HepG2 (cell line): ENCODE results near the gene RFPL4AL1. TPM values are rescaled to one million over a fixed set of nuclear protein-coding genes. Genes with fewer than 3 reads are reported as not detected.

Source experiments
- ATAC-seq: fragments of 200-7000 bp; cut with Tn5 transposase; 3 replicates; pipeline ENCODE4 v1.9.1; 2020; ENCODE audit warnings: mild to moderate bottlenecking, moderate library complexity
- BruUV-seq: library from RNA; stranded (reverse); fragments of 400-500 nt; replicated peaks from 2 replicates; lab custom pipeline; 2021; lab: Mats Ljungman, UMichigan
- CTCF ChIA-PET: fragments of 300-600 bp; formaldehyde crosslinking; extraction: SDS; loops from one replicate; lab custom pipeline; 2021; ENCODE audit warnings: low total read pairs, inconsistent platforms, low intra/inter-chr PET ratio; lab: Yijun Ruan, JAX
- POLR2A ChIA-PET: fragments of 350-600 bp; sonication (Branson Sonifier 250); formaldehyde crosslinking; loops from one replicate; lab custom pipeline; 2020; ENCODE audit warnings: antibody characterized with exemption, inconsistent platforms; lab: Yijun Ruan, JAX
- DNase-seq: peaks from one replicate; pipeline ENCODE4 v3.0.0-alpha.2; 2015; ENCODE audit warnings: low spot score
- FAIRE-seq: peaks from 3 replicates; lab custom pipeline; 2011; peaks lifted over from hg19 to GRCh38; lab: Jason Lieb, UNC
- H2AFZ ChIP-seq: one replicate; pipeline ENCODE4 v1.6.1; 2011; ENCODE audit warnings: low read length, inconsistent platforms
- H3K27ac ChIP-seq: fragments of 300-600 bp; 3 replicates; pipeline ENCODE4 v1.8.0; 2011; ENCODE audit warnings: mixed run types, mild to moderate bottlenecking, mixed read lengths, low read length, inconsistent platforms; ENCODE audit not compliant: insufficient read depth; ENCODE audit errors: extremely low read length
- H3K27me3 ChIP-seq, 2 experiments: fragments of 200-600 bp in 1 of 2; 2 replicates in 1 of 2; 3 replicates in 1 of 2; pipeline versions ENCODE4 v1.6.0 to v1.8.0; 2011; ENCODE audit warnings: low read length in 2 of 2, mild to moderate bottlenecking in 2 of 2, moderate library complexity in 2 of 2, inconsistent platforms in 1 of 2; ENCODE audit not compliant: insufficient read depth in 2 of 2, control insufficient read depth in 1 of 2
- H3K36me3 ChIP-seq, 2 experiments: fragments of 200-600 bp in 1 of 2; replicated peaks in 1 of 2; 2 replicates in 1 of 2; 3 replicates in 1 of 2; pipeline versions ENCODE4 v1.5.1 to v1.8.0; 2011; ENCODE audit warnings: low read length in 2 of 2, inconsistent platforms in 1 of 2; ENCODE audit not compliant: insufficient read depth in 2 of 2, control insufficient read depth in 1 of 2
- H3K4me1 ChIP-seq: 2 replicates; pipeline ENCODE4 v1.5.1; 2012; ENCODE audit warnings: low read length, inconsistent platforms; ENCODE audit not compliant: insufficient read depth
- H3K4me2 ChIP-seq: 2 replicates; pipeline ENCODE4 v1.6.0; 2011; ENCODE audit warnings: low read depth, low read length, inconsistent platforms
- H3K4me3 ChIP-seq, 3 experiments: fragments of 200-600 bp in 1 of 3; sonication (generic), shearing (Covaris generic) in 1 of 3; replicated peaks in 1 of 3; 2 replicates each; pipeline ENCODE4 v1.5.1; 2011 to 2016; ENCODE audit warnings: low read length in 3 of 3, inconsistent platforms in 2 of 3, low read depth in 2 of 3, mild to moderate bottlenecking in 2 of 3, control low read depth in 1 of 3, mixed read lengths in 1 of 3; ENCODE audit not compliant: insufficient read depth in 1 of 3
- H3K79me2 ChIP-seq: one replicate; pipeline ENCODE4 v1.6.1; 2011; ENCODE audit warnings: low read length, inconsistent platforms; ENCODE audit not compliant: insufficient read depth
- H3K9ac ChIP-seq: 2 replicates; pipeline ENCODE4 v1.6.0; 2011; ENCODE audit warnings: mild to moderate bottlenecking, low read depth, low read length, inconsistent platforms; ENCODE audit not compliant: insufficient read depth
- H3K9me3 ChIP-seq: 2 replicates; pipeline ENCODE4 v1.5.1; 2012; ENCODE audit warnings: mild to moderate bottlenecking, low read length
- H4K20me1 ChIP-seq: 2 replicates; pipeline ENCODE4 v1.6.0; 2011; ENCODE audit warnings: inconsistent platforms, mild to moderate bottlenecking, low read length, moderate library complexity; ENCODE audit not compliant: insufficient read depth
- ARID2 ChIP-seq: sonication (generic); formaldehyde crosslinking; IDR thresholded peaks from 2 replicates; pipeline ENCODE4 v1.8.1; 2022; ENCODE audit warnings: mild to moderate bottlenecking, missing genetic modification reagents, borderline replicate concordance
- ATF2 ChIP-seq: sonication (generic); formaldehyde crosslinking; IDR thresholded peaks from 2 replicates; pipeline ENCODE4 v1.4.0; 2020; ENCODE audit warnings: missing genetic modification reagents
- CBX1 ChIP-seq: IDR thresholded peaks from one replicate; pipeline ENCODE4 v1.6.1; 2016; ENCODE audit warnings: antibody characterized with exemption, low read depth
- FOSL1 ChIP-seq: sonication (generic); formaldehyde crosslinking; IDR thresholded peaks from 2 replicates; pipeline ENCODE4 v1.9.0; 2021; ENCODE audit warnings: missing genetic modification reagents, borderline replicate concordance
- FOXO4 ChIP-seq: sonication (generic); formaldehyde crosslinking; conservative IDR thresholded peaks from 2 replicates; pipeline ENCODE4 v1.8.1; 2023; ENCODE audit warnings: missing genetic modification reagents
- IRF1 ChIP-seq: sonication (generic); formaldehyde crosslinking; IDR thresholded peaks from 2 replicates; pipeline ENCODE4 v1.4.0; 2020; ENCODE audit warnings: low read depth, mild to moderate bottlenecking, missing genetic modification reagents
- NFYC ChIP-seq: IDR thresholded peaks from 2 replicates; pipeline ENCODE4 v1.6.1; 2016; ENCODE audit warnings: missing genetic modification reagents, missing compliant biosample characterization
- RFX3 ChIP-seq: IDR thresholded peaks from 2 replicates; pipeline ENCODE4 v1.6.1; 2016; ENCODE audit warnings: missing biosample characterization, missing genetic modification reagents
- SIX1 ChIP-seq: sonication (generic); formaldehyde crosslinking; IDR thresholded peaks from 2 replicates; pipeline ENCODE4 v1.4.0; 2020; ENCODE audit warnings: missing genetic modification reagents, borderline replicate concordance
- ZBTB49 ChIP-seq: sonication (generic); formaldehyde crosslinking; IDR thresholded peaks from 2 replicates; pipeline ENCODE4 v1.4.0; 2020; ENCODE audit warnings: missing genetic modification reagents, borderline replicate concordance
- ZNF264 ChIP-seq: sonication (generic); formaldehyde crosslinking; IDR thresholded peaks from 2 replicates; pipeline ENCODE4 v1.4.0; 2020; ENCODE audit warnings: missing genetic modification reagents
- ZNF543 ChIP-seq: sonication (generic); formaldehyde crosslinking; IDR thresholded peaks from 2 replicates; pipeline ENCODE4 v1.4.0; 2020; ENCODE audit warnings: mild to moderate bottlenecking, missing genetic modification reagents
- ZNF574 ChIP-seq: sonication (generic); formaldehyde crosslinking; IDR thresholded peaks from 2 replicates; pipeline ENCODE4 v1.4.0; 2020; ENCODE audit warnings: missing genetic modification reagents
- ZSCAN30 ChIP-seq: sonication (generic); formaldehyde crosslinking; IDR thresholded peaks from 2 replicates; pipeline ENCODE4 v1.5.0; 2020; ENCODE audit warnings: mild to moderate bottlenecking, missing genetic modification reagents
- WGBS: methylation state at CpG from one replicate; pipeline ENCODE4 v1.1.6; 2017; ENCODE audit warnings: low lambda C conversion rate; 5-methylcytosine and 5-hydroxymethylcytosine counted together
- in situ Hi-C: cut with HindIII; loops from 2 replicates; pipeline ENCODE4 v1.10.0; 2017; ENCODE audit warnings: low pct_unique_long_range_greater_than_20kb; ENCODE audit not compliant: extremely low pct_ligation_motif_present
- intact Hi-C: fragments of 100-400 bp; cut with micrococcal nuclease; formaldehyde crosslinking; loops from one replicate; pipeline ENCODE4 v1.10.0; 2022; ENCODE audit not compliant: unreplicated experiment
- polyA plus RNA-seq, 8 experiments: library from polyadenylated mRNA; depleted of rRNA in 3 of 8; stranded (reverse) in 7 of 8; unstranded in 1 of 8; fragments of >200 nt; fragmentation: Illumina TruSeq in 4 of 8; extraction: Trizol in 4 of 8; gene quantifications; 2 replicates each; pipeline versions ENCODE4 v1.2.1 to v1.2.3, GENCODE V29; 2011 to 2016; ENCODE audit warnings: low read depth in 4 of 8, missing spikeins in 1 of 8, mixed read lengths in 1 of 8; ENCODE audit not compliant: insufficient read depth in 1 of 8
- total RNA-seq, 5 experiments: library from RNA; depleted of rRNA; stranded (reverse); fragments of >200 nt; fragmentation: Illumina TruSeq; extraction: Trizol; gene quantifications; 2 replicates each; pipeline ENCODE4 v1.2.3, GENCODE V29; 2016; ENCODE audit warnings: low read depth in 1 of 5

Gene RFPL4AL1
- total and polyA plus RNA-seq, 2 of the 13 experiments (the other 11 are each of a cell fraction or from before 2014, with no cell fraction given): not detected

- H3K4me1 ChIP-seq: peaks cover 4% of the 10 kb centered on the region; the same call in 1 of the 2 replicates
- ChIA-PET CTCF (no interaction called here), POLR2A (no interaction called here)
- no peak for FAIRE-seq
- no peak for ATAC-seq
- 35% methylated on average over 4 of the region's 5 CpGs for WGBS
- H3K27me3 ChIP-seq: peaks cover 0 to 9% of the 10 kb centered on the region in 2 experiments; a peak in 2 of 5 replicates
- H3K79me2 ChIP-seq: no peaks in the 10 kb centered on the region
- H4K20me1 ChIP-seq: no peaks in the 10 kb centered on the region
- no TSS peak for BruUV-seq
- H3K27ac ChIP-seq: no peak overlapping the region
- H3K36me3 ChIP-seq: no peaks in the 10 kb centered on the region
- H2AFZ ChIP-seq: no peak overlapping the region
- in situ Hi-C loops: no loop called here
- no peak overlapping the region for H3K4me2 ChIP-seq
- H3K9ac ChIP-seq: no peak overlapping the region
- H3K4me3 ChIP-seq: no peak overlapping the region
- no peaks in the 10 kb centered on the region for H3K9me3 ChIP-seq
- no peak for DNase-seq
- intact Hi-C loops: no loop called here
- TF ChIP-seq SIX1: no peak
- TF ChIP-seq ZNF543: no peak
- no peak for TF ChIP-seq ZNF574 (CRISPR knock-in tag)
- TF ChIP-seq ZBTB49 (CRISPR knock-in tag): no peak
- TF ChIP-seq ARID2 (CRISPR knock-in tag): no peak
- no peak for TF ChIP-seq NFYC (CRISPR knock-in tag)
- no peak for TF ChIP-seq ZNF264 (CRISPR knock-in tag)
- TF ChIP-seq ATF2 (CRISPR knock-in tag): no peak
- no peak for TF ChIP-seq IRF1
- TF ChIP-seq ZSCAN30 (CRISPR knock-in tag): no peak
- no peak for TF ChIP-seq FOXO4 (CRISPR knock-in tag)
- no peak for TF ChIP-seq FOSL1 (CRISPR knock-in tag)
- TF ChIP-seq RFX3 (CRISPR knock-in tag): no peak
- TF ChIP-seq CBX1: no peak
Observed at GRCh38 chr19:55813906-55814305, 45.0 kb downstream of the RFPL4AL1 start.
